ENCODE results near the gene ZNF446.

Gene ZNF446

DNA sequence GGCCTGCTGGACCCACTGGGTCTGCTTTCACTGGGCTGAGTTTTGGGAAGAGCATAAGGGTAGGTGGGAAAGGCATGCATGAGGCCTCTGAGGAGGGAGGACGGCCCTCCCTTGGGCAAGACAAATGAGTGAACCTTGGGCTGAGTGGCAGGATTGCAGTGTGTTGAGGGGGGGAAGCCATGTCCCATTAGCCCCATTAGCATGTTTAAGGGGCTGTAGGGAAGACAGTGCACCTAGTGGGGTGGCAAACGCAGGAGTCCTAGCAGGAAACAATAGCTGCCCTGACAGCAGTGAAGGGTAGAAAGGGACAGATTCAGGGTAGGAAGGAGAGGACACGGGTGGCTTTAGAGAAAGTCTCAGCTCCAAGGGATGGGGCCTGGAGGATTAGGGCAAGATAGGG is 46.6 kb downstream of the ZNF446 start:
- DNase-seq (ENCODE audit: low read depth, low spot score), result no peak

DNA sequence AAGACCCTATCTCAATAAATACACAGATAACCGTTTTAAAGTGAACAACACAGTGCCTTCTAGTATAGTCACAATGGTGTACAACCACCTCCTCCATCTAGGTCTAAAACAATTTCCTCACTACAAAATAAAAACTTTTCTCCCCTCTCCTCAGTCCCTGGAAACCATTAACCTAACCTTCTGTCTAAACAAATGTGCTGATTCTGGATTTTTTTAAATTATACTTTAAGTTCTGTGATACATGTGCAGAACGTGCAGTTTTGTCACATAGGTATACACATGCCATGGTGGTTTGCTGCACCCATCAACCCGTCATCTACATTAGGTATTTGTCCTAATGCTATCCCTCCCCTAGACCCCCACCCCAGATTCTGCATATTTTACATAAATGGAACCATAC is 53.3 kb downstream of the ZNF446 start:
- DNase-seq (ENCODE audit: low read depth, low spot score), result no peak
